NCI-H2227 (cell line): ENCODE results near the gene PDGFD.

Experiments
- DNase-seq: peaks from one replicate; lab custom pipeline; 2025; ENCODE audit not compliant: unreplicated experiment; lab: John Stamatoyannopoulos, UW

The PDGFD gene

DNA sequence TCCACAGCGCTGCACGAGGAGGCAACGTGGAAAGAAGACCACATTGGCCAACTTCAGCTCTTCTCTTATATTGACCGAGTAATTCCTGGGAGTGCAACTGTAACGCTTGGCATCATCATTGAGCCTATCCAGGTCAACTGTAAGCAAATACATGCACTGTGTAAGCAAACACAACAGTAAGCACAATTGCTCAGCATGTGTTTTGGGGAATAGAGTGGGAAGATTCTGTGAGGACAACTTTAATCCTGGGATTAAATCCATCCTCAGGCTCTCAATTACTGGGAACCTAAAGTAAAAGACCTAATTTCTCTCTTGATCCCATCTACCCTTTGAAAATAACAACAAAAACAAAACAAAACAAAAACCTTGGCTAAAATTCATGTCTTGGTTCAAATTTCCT is 237.0 kb downstream of the PDGFD start:
- no peak for DNase-seq

DNA sequence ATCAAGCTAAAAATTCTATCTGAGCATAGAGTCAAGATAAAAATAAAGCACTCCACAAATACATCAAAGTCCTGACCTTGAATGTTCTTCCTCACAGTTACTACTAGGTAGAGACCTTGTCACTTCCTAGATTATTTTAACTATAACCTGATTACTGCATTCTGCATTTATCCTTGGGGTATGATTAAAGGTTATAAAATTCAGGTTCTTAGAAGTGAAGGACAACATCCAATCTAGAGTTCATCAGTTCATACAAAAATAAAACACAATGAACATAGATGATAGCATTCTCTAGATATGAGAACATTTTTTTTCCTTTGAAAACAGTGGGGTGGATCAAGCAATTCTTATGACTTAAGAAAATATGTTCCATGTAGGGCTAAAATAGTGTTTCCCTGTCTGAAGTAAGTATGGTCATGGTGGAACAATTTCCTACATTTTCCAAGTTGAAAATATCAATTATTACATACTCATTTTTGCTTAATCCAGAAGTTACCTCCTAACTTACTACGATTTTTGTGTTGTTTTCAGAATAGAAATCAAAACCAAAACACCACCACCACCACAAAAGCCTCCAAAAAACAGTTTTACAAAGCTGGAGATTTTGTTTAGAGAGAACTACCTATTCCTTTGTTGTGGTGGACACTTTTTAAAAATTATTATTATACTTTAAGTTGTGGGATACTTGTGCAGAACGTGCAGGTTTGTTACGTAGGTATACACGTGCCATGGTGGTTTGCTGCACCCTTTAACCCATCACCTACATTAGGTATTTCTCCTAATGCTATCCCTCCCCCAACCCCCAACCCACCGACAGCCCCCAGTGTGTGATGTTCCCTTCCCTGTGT is 239.6 kb downstream of the PDGFD start:
- no peak for DNase-seq

GRCh38 chr11:103923451-103923931 is 240.5 kb downstream of the PDGFD start:
- no peak for DNase-seq

GRCh38 chr11:103920933-103921332 is 243.0 kb downstream of the PDGFD start:
- peak; percentile 8 for DNase-seq

GRCh38 chr11:103920449-103920848 is 243.5 kb downstream of the PDGFD start:
- no peak for DNase-seq

- no peak for DNase-seq
These were observed 253.2 kb downstream of the PDGFD start for GRCh38 chr11:103910721-103911120.

DNA sequence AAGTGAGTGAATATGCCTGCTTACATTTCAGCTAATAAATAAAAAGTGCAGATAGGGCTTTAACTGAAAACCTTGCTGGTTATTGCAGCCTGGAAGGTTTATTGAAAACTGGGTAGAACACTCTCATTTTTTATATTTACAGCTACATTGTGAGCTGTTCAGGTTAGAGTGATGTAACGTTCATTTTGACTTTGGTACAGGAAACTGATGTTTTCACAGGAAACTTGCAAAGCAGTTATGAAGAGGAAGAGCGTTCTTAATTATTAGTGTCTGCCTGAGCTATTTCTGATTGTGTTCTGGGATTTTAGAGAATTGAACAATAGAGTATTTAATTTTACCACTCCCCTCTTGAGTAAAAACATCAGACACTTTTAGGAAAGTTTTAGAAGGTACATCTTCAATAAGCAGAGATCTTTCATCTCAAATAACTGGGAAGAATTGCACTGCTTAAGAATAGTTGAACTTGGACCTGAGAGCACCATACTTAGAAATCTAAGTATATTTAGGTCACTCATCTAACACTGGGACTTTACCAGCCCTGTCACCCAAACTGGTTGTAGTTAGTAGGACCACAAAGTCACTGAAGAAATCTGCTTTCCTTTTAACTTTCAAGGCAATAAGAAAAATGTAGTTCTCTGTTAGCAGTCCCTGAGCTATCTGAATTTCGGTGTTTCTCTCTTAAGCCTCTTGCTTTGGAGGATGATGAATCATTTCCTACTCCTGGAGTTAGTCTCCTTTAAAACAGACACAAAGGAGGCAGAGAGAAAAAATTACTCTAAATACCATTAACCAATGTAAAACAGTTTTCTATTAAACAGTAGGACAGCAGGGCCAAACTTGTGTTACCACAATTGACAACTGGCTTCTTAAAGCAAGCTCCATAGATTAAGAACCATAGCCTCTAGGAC is 256.1 kb downstream of the PDGFD start:
- DNase-seq = no peak

GRCh38 chr11:103907136-103907535 is 256.8 kb downstream of the PDGFD start:
- DNase-seq = no peak

DNA sequence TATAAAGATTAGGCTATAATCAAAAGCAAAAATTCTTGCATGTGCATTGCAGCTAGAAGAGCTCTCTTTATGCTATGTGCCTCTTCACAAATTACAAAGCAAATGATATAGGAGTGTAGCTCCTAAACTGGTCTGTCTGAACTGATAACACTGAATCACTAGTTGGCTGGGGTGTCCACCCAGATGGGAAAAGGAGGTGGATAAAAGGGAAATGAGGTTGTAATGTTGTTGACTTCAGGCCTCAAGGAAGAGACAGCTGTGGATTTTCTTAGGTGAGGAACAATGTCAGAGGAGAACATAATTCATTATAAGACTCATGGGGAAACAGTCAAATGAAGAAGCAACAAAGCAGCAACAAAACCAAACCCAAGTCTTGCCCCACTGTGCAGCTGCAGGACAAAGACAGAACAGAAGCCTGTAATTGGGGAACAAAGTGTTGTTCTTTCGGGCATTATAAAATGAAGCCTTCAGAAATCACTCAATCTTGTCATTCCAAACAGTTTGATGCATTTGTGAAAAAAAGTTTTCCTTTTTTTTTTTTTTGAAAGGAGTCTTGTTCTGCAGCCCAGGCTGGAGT is 257.6 kb downstream of the PDGFD start:
- DNase-seq = no peak

- no peak for DNase-seq
These were observed 259.7 kb downstream of the PDGFD start for GRCh38 chr11:103904324-103904667.

DNA sequence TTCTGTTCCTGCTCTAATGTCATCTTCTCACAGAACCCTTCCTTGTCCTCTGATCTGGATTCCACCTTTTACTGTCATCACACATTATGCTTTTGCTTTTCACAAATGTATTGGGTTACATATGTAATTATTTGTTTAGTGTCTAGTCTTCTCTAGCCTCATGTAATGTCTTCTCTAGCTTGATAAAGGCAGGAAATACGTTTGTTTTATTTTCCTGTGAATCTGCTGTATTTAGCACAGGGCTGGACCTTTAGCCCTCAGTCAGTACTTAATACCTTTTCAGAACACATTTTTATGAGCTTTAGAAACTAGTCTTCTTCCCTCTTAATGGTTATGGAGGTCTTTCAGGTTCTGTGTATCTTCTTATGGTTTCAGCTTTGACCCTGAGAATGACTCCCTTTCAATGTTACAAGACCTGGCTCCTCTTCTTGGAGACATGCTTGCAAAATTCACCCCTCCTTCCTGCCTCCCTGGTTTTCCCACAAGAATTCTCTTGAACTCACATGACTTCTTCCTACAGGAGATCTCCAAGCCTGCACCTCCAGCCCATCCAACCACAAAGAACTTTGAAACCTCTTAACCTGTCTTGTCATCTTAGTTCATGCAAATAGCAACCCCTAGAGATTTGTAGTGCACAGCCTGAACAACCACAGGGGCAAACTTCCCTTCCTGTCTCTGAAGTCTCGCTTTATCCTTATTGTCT is 260.2 kb downstream of the PDGFD start:
- no peak for DNase-seq

GRCh38 chr11:103902994-103903393 is 261.0 kb downstream of the PDGFD start:
- DNase-seq = no peak

DNA sequence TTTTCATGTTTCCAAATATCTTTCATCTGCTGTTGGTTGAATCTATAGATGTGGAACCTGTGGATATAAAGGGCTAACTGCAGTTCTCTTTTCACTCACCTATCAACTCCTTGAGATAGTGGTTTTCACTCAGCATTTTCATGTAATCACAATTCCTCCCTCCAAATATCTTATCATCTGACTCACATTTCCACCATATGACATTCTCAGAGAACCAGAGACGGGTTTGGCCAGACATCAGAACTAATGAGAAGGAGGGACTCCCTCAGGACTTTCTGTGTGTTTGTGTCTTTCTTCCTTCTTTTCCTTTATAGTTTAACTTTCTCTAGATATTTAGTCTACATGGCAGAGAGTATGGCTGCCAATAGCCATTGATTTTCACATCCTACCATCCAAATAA is 262.3 kb downstream of the PDGFD start:
- no peak for DNase-seq

- DNase-seq = no peak
These were observed 265.2 kb downstream of the PDGFD start for GRCh38 chr11:103898577-103899336.

DNA sequence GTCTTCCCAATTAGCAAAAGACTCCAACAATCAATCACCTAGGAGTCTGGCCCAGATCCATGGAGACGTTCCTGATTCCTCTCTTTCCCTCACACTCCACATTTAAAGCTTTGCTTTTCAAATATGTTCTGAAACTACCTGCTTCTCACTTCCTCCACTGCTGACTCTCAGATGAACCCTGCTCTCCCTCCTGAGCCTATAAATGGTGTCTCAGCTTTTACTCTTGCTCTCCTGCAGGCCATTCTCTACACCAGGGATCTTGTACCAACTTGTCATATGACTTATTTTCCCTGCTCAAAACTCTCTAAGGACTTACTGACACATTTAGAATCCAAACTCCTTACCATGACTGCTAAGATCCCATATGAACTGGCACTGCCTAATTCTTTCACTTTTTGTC is 265.9 kb downstream of the PDGFD start:
- DNase-seq = no peak

GRCh38 chr11:103897160-103897936 is 266.6 kb downstream of the PDGFD start:
- no peak for DNase-seq

DNA sequence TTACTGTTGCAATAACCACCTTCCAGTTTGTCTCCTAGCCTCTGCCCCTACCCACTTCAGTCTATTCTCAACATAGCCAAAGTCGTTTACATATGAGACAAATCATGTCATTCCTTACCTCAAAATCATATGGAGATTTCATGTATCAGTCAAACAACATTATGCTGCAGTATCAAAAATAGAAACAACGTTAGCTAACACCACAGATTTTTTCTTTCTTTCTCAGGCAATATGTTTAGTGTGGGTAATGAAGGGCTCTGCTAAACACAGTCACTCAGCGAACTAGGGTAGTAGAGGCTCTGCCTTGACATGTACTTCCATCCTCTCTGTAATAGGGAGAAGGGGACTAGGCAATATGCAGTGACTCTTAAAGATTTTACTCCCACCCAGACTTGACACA is 268.8 kb downstream of the PDGFD start:
- no peak for DNase-seq

DNA sequence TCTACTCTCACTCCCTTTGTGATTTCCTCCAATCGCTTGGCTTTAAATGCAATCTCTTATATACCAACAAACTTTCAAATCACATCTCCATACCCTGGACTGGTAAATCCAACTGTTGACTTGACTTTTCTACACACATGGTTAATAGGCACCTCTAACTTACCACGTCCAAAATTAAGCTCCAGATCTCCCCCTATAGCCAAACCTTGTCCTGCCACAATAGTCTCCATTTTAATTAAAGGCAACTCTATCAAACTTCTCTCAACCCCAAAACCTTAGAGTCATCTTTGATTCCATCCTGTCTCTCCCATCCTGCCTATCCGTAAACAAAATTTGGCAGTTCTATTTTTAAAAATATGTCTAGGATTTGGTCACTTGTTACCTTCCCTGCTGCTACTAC is 269.3 kb downstream of the PDGFD start:
- no peak for DNase-seq

- no peak for DNase-seq
These were observed 269.9 kb downstream of the PDGFD start for GRCh38 chr11:103894034-103894433.

DNA sequence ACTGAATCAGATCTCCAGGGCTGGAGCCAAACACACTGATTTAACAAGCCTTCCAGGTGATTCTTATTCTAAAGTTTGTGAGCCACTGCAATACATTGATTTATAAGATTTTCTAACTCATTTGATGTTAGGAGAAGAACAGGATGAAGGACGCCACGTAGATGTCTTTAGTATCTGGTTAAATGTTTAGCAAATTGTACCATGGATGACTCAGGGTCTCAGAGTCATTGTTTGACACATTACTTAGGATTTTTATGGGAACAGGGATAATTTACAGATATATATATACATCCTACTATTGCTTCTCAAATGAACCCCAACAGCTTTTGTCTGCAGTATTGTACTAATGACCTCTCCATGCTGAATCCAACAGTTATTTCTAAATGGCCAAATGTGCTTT is 270.6 kb downstream of the PDGFD start:
- DNase-seq = no peak
